GM19351 (cell line): Measurements from ENCODE around the gene FARP1.

ENCODE experiments used
- ATAC-seq: cut with Tn5 transposase; IDR thresholded peaks from one replicate; pipeline ENCODE4 v1.9.1; 2021; ENCODE audit warnings: mild to moderate bottlenecking, moderate library complexity; ENCODE audit not compliant: unreplicated experiment

Gene FARP1

GRCh38 chr13:98200211-98200878, 57.5 kb downstream of the FARP1 start:
- ATAC-seq: no peak

GRCh38 chr13:98201189-98201588, 58.3 kb downstream of the FARP1 start:
- no peak for ATAC-seq

- ATAC-seq: no peak
Observed at GRCh38 chr13:98201984-98202383, 59.1 kb downstream of the FARP1 start.

GRCh38 chr13:98203646-98204326, 60.9 kb downstream of the FARP1 start:
- ATAC-seq: no peak

DNA sequence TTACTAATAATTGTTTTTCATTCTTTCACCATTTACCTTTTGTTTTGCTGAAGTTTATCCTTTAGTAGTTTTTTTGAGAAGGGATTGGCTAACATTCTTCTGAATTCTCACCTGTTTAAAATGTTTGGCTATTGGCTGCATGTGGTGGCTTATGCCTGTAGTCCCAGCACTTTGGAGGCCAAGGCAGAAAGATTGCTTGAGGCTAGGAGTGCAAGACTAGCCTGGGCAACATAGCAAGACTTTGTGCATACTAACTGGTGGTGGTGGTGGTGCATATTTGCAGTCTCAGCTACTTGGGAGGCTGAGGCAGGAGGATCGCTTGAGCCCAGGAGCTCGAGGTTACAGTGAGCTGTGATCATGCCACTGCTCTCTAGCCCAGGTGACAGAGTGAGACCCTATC, 61.7 kb downstream of the FARP1 start:
- ATAC-seq: no peak

DNA sequence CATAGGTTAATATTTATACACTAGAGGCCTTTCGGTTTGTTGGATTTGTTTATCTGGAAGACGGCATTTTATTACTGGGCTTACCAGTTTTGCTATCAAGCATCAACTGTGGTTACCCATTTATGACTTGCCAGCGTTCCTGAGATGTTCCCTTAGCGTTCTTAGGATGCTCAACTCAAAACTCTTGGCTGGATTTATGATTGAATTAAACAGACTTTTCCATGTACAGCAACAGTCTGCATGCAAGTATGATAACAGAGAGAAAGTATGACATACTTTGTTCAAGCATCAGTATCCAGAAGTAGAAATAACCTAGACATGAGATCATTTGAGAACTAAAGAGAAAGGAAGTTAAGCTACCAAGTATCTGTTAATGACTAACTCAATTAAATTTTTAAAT, 64.1 kb downstream of the FARP1 start:
- ATAC-seq: no peak

- ATAC-seq: no peak
Observed at GRCh38 chr13:98207416-98207815, 64.5 kb downstream of the FARP1 start.

GRCh38 chr13:98208606-98209005, 65.7 kb downstream of the FARP1 start:
- no peak for ATAC-seq

DNA sequence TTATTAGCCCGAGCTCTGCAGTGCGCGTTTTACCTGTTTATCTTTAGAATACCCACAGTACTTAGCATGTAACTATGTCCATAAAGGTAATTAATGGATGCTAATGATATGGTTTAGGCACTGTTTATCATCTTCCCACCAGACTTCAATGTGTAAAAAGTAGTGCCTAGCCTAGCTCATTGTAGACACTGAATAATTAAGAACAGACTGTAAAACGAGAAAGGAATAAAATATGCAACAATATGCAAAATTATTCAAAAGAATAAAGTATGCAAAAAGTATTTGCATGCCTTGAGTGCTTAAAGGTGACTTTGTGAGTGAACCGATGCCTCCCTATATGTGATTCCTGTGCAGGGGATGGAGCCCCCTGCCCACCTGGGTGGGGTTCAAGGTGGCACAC, 69.9 kb downstream of the FARP1 start:
- no peak for ATAC-seq

- ATAC-seq: no peak
Observed at GRCh38 chr13:98213354-98213753, 70.5 kb downstream of the FARP1 start.

GRCh38 chr13:98214008-98214643, 71.2 kb downstream of the FARP1 start:
- no peak for ATAC-seq

- no peak for ATAC-seq
Observed at GRCh38 chr13:98214707-98215106, 71.8 kb downstream of the FARP1 start.

GRCh38 chr13:98215508-98215907, 72.6 kb downstream of the FARP1 start:
- ATAC-seq: no peak

GRCh38 chr13:98216135-98216565, 73.3 kb downstream of the FARP1 start:
- ATAC-seq: peak; percentile 21

DNA sequence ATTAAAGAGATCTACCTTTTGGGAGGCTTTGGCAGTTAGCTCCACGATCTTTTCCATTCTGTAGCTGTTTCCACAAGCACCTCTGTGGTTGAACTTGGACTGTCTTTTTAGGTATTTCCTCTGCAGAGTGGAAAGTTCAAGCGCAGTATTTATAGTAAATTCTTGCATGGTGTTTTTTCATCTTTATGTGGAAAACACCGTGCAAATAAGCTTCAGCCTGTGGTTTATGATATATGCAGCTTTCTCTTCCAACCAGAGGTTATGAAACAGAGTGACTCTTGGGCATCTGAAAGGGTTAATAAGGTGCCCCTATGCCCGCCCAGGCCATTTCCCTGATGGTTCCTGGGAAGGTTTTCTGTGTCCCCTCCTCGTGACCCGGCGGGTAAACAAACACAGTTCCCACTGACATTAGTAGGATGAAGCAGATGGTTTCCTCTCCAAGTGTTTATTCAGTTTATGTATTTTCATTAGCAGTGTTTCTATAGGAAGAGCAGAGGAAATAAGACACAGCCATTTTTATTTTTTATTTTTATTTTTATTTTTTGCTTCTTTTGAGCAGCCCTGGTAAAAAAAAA, 73.9 kb downstream of the FARP1 start:
- peak; percentile 69 for ATAC-seq

DNA sequence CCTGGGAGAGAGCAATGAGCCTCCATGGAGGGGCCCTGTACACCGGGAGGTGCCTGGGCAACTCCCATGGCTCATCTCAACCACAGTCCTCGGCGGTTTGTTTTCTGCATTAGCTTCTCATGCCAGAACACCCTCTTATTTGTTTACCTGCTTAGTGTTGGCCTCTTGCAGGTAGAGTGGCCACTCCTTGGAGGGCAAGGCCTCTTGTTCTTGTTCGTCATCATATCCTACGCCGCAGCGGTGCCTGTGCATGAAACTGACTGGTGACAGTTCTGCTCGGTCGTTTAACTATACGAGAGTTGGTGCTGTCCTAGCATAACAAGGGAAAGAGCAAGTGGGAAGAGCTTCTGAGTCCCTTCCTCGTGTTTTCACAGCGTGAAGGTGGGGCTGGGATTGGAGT, 74.7 kb downstream of the FARP1 start:
- ATAC-seq: no peak

DNA sequence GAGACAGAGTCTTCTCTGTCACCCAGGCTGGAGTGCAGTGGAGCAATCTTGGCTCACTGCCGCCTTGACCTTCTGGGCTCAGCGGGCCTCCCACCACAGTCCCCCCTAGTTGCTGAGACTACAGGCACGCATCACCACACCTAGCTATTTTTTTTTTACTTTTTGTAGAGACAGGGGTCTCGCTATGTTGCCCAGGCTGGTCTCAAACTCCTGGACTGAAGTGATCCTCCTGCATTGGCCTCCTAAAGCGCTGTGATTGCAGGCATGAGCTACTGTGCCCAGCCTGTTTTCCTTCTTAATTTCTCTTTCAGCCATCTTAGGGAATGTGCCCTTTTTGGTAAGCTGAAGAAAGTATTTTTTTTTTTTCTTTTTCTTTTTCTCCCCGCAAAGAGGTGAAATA, 76.8 kb downstream of the FARP1 start:
- no peak for ATAC-seq

DNA sequence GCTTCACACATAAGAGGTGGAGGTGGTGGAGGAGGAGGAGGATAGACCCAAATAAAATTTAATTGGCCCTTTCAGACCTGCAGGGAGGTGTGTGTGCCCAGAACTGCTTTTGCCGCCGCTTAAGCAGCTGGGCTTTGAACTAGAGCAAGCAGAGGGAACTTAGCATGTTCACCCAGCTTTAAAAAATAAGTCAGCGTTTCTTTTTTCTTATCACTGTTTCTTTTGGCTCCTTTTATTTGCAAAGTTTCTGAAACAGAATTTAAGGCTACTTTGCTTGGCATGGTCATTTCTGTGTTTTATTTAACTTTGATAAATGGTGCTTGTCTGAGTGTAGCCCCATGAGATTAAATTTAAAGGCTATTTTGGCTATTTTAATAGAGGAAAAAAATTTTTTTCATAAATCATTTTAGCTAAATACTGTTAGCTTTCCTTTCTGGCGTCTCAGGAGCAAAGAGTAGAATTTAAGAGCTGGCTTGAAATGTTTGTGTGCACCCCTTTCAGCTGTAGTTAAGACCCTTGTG, 77.4 kb downstream of the FARP1 start:
- ATAC-seq: no peak

GRCh38 chr13:98221234-98221633, 78.3 kb downstream of the FARP1 start:
- ATAC-seq: no peak

- ATAC-seq: no peak
Observed at GRCh38 chr13:98222081-98222554, 79.2 kb downstream of the FARP1 start.

GRCh38 chr13:98222816-98223215, 79.9 kb downstream of the FARP1 start:
- ATAC-seq: no peak
